Stimulated activated CD8-positive, alpha-beta memory T cell treated with anti-CD3 and anti-CD28 coated beads, Interleukin-12 subunit alpha, Interleukin-12 subunit beta, amount 100 ng/mL, for 24 hours (primary cell): ENCODE data around the gene MACROD1.

ENCODE experiments used
- DNase-seq: peaks from one replicate; pipeline ENCODE4 v3.0.0-alpha.2; 2020; ENCODE audit errors: extremely low read depth

MACROD1 gene

DNA sequence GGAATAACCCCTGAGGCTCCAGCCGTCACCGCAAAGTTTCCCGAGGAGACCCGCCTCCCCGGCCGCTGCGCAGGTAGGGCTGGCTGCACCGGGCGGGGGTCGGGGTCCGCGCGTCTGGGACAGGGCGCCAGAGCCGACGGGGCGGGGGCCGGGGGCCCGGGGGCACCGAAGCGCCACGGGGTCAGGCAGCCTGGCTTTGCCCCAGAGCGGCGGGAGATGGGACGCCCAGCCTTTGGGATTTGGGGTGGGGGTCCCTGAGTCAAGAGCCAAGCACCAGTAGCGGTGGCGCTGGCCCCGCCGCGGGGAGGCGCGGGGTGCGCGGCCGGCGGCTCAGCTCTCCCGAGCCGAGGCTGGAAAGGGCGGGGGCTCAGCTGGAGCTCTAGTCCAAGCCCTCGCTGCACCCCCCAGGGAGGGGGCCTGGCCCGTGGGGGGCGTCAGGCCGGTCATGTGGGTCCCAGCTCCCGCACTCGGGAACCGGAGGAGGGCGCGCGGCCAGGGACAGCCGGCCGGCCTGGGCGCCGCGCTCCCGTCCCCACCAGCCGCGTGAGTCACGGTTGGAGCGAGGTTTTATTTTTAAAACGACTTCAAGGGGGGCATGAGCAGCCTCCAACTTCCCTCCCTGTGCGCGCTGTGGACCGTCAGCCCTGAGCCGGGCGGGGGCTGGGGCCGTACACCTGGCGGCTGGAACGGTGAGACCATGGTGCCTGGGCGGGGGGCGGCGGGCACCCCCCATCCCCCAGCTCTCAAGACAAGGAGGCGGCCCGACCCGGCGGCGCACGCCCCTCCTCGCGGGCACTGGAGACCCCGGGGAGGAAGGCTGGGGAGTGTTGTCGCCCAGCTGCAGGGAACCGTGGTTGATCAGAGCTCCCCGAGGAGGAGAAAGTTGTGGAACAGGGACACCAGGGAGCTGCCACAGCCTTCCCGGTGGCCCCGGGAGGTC, 129.6 kb downstream of the MACROD1 start:
- no peak for DNase-seq

DNA sequence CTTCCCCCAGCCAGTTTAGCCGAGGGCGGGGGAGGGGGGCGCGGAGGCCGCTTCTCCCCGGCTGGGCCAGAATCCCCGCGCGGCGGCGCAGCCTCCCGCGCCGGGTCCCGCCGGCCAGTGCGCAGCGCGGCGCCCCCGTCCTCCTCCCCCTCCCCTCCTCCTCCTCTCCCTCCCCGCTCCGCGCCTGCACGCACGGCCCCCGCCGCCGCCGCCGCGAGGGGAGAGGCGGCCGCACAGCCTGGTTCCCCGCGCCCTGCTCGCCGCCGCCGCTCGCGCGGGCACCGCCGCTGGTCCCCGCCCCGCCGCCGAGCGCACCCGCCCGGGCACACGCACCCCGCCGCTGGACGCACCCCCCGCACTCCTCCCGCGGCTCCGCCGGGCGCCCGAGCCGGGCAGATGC, 130.3 kb downstream of the MACROD1 start, which contains the start of gene FLRT1:
Gene FLRT1, plus strand, starts transcription at position 356 of the 400 bp plus-strand sequence. CDS start 80,337 bp downstream, outside the sequence.
- DNase-seq, result no peak

DNA sequence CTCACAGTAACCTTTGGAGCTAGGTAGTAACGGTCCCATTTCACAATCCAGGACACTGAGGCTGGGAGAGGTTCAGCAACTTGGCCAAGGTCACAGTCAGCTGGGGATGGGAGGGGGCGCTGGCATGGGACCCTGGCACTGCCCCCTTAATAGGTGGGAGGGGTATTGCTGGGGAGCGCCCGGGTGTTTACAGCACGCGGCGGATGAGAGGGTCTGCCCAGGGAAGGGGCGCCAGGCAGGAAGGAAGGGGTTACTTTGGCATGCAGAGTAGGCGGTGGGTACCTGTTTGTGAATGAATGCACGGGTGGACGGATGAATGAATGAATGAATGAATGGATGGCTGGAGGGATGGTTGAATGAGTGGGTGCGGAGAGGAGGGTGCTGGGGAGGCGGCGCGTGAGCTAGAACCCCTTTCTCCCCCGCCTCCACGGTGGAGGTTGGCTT, 130.8 kb downstream of the MACROD1 start:
- DNase-seq, result no peak

DNA sequence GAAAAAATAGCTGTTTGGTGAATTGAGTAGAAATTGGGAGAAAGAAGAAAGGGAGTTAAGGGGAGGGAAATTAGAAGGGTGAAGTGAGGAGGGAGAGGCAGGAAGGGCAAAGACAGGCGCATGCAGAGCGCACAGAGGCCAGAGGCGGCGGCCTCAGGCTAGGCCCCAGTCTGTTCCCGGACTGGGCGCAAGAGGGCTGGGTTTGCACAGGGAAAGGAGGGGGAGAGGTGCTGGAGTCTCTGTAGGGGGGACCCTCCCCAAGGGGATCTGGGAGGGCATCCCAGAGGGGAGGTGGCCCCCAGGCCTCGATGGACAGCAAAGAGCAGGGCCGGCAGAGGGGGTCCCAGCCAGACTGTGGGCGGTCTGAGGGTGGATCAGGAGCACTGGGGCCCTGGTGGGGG, 131.5 kb downstream of the MACROD1 start:
- DNase-seq, result no peak

DNA sequence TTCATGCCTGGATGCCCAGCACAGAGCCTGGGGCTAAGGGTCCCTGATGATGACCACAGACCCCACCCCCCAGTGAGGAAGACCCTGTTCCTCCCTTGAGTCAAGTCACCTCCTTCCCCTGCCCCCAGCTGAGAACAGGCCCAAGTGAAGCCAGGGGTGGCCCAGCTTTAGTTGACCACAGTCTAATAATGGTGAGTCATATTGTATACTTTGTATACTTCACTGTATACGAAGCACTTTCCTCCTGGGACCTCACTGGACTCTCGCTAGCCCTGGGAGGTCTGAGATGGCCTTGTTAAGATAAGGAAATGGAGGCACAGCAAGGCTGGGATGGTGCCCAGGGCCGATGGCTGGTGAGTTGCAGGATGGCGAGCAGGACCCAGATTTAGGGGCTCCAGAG, 133.9 kb downstream of the MACROD1 start:
- DNase-seq, result no peak

DNA sequence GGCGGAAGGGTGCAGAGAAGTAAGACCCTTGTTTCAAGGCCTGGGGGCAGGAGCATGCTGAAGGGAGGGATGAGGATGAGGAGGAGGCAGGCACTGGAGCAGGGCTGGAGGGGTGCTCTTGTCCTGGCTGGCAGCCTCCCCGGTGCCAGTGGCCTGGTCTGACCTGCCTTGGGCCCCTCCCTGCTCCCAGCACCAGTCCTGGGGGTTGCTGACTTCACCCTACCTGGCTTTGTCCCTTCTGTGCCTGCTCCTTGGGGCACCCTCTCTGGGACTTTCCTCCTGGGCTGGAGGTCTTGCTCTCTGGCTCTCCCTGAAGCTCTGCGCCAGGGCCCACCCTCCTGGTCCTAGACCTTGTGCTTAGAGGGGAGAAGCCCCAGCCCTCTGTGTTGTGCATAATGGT, 134.9 kb downstream of the MACROD1 start:
- no peak for DNase-seq

DNA sequence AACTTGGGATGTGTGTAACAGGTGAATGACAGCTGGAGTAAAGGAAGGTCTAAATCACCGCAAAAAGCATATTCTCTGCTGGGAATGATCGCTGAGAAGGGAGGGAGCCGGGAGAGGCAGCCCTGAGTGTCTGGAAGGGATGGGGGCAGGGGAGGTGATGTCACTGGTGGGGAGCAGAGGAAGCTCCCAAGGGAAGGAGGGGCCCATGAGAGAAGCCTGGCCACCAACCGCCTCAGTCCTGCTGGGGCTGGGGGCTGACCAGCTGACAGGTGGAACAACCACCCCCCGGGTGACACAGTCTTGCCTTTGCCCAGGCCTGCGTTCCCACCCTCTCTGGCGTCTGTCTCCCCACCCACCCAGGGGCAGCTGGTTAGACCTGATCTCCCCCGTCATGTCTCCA, 136.1 kb downstream of the MACROD1 start:
- DNase-seq, result no peak

DNA sequence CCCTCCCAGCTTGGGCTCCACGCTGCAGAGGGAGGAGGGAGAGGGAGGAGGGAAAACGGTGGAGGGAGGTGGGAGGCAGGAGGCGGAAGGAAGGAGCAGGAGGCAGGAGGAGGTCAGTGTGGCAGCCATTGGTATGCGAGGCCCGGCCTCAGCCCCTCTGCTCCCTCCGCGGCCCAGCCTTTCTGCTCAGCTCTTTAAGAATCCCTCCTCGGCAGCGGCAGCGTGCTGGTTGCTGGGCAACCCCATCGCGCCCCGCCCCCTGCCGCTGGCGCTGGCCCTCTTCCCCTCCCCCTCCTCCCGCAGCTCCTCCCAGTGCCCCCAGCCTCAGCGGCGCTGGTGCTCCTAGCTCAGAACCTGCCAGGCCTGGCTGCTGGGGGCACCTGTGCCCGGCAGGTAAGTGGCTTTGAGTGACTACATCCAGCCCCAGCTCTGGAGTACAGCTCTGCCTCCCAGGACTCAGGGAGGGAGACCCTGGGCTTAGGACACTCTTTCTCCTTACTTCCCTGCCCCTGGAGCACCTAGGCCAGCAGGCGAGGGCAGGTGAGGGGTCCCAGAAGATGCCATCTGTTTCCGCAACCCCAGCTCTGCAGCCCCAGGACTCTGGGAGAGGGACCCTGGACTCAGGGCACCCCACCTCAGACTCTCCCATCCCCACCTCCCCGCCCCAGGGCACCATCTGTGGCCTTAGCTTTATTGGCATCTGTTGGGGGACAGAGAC, 137.4 kb downstream of the MACROD1 start:
- DNase-seq, result no peak

DNA sequence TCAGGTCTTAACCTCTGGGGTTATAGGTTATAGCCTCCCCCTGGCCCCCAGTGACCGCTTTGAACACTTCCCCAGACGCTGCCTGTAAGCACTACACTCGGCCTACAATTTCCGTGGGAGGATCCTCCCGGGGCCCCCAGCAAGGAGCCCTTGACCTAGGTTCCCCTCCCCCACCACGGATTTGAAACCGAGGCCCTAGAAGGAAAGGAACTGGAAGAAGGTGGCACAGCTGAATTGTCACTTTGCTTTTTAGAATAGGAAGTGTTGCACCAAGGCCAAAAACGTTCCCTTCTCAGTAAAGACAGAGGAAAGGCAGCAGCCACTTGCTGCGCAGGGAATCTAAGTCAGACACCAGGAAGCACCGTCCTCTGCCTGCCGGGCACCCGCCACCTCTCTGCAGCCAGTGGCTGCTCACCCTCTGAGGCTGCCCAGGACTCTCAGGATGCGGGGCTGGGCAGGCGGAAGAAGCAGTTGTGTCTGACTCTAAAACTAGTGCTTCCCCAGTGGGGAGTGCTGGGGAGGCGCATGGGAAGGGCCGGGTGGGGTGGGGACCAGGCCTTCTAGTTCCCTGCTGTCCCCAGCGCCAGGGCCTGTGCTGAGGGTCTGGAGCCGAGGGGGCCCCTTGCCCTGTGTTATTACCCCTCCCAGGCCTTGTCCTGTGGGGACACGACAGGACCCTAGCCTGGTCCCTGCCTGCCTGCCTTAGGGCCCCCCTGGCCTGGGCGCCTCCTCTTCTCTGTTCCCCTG, 138.1 kb downstream of the MACROD1 start:
- no peak for DNase-seq

DNA sequence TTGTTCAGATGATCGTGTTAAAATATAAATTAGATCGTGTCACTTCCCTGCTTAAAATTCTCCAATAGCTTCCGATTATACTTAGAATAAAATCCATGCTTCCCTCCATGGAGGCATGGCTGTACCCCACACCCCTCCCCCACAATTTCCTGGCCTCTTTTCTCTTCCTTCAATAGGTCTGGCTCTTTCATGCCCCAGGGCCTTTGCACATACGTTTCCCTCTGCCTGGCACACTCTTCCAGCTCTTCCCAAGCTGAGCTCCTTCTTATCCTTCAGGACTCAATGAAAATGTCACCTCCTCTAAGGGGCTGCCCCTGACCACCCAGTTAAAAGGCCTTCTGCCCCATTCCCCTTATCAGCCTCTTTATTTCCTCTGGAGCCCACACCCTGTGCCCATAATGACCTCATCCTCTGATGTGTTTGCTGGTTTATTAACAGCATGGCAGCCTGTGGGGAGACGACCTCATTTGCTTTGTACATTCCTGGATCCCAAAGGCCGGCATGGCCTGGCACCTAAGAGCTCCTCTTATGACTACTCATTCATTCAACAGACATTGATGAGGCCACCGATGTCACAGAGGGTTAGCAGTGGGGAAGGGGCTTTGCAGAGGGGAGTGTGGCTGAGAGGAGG, 139.2 kb downstream of the MACROD1 start:
- no peak for DNase-seq

DNA sequence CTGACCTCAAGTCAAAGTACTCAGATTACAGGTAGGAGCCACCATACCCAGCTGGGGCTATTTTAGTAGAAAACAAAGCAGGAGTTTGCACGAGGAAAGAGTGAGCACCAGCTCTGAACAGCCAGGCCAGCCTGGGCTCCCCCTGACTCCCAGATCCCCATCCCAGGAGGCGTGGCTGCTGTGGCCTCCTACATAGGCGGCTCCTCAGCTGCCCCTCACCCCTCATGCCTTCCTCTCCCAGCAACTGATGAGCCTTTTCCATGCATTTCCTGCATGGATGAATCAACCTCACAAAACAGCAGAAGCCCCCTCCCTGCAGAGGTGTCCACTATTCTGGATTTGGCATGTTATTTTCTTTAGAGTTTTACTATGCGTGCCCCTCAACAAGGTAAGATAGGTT, 140.7 kb downstream of the MACROD1 start:
- no peak for DNase-seq

DNA sequence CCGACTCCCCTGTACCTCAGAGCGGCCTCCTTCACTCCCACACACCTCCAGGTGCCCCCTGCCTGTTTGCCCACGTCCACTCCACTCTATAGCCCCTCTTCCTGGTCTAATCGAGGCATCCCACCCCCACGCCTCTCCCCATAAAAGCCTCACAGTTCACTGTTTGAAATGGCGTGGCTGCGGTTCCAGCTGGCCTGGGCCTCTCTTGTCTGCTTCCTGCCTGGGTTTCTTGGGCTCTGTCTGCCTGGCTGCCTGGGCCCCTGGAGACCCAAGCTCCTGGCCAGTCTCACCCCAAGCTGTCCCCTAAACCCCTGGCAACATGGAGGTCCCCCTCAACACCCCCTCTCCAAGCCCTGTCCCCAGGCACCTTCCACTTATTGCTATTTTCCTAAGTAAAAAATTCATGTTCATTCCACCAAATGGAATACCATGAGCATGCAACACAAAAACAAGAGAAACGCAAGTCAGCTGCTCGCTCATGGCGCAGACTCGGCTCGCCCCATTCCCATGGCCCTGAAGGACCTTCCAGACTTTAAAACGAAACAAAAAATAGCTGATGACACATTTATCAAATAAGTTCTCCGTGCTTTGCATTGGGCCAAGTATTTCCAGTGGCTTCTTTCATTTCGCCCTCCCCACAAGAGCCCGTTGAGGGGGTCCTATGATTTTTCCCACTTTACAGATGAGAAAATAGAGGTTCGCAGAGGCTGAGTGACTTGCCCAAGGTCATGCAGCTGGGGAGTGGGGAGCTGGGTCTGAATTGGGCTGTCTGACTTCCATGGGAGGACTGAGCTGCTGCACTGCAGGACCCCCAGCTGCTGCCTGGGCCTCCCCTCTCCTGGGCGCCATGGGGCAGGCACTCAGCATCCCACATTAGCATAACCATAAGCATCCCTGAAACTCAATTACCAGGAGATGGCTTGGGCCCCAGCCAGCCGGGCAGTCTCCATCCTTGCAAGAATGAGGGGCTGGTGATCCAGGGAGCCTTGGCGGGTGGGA, 141.9 kb downstream of the MACROD1 start:
- DNase-seq, result no peak

DNA sequence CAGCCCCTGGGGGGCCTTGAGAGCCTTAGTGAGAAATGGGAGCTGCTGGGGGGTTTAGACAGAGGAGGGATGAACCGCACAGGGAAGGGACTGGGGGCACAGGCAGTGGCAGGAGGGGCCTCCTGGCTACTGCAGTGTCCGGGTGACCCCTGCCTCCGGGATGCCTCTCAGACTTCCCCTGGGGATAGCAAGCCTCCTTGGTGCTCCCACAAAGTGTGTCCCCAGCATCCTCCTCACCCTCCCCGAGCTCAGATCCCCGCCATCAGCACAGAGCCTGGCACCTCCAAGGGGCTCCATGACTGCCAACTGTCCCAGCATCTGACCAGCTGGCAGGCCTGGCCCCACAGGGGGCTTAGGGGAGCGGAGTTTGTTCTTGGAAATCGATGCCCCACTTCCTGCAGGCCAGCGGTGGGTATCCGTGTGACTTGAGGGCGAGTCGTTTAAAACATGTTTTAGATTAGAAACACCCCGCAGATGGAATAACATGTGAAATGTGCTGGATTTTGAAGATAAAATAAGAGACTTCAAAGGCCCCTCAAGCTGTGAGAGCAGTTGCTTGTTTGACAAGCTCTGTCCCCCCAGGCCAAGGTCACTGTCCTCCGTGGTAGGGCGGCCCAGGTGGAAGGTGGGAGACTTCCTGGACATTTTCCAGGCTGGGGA, 143.7 kb downstream of the MACROD1 start:
- DNase-seq, result no peak

DNA sequence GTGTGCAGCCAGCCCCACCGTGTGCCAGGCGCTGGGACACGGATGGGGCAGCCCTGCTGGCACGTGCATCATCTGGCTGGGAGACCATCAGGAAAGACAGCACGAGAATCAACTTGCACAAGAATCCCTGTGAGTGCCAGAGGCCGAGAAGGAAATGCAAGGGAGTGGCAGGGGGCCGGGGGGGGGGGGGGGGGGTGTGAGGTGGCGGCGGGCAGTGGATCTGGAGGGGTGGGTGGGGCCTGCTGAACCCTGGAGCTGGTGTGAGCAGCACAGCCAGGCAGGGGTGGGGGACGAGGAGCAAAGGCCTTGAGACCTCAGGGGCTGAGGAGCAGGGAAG, 144.2 kb downstream of the MACROD1 start:
- DNase-seq, result no peak

DNA sequence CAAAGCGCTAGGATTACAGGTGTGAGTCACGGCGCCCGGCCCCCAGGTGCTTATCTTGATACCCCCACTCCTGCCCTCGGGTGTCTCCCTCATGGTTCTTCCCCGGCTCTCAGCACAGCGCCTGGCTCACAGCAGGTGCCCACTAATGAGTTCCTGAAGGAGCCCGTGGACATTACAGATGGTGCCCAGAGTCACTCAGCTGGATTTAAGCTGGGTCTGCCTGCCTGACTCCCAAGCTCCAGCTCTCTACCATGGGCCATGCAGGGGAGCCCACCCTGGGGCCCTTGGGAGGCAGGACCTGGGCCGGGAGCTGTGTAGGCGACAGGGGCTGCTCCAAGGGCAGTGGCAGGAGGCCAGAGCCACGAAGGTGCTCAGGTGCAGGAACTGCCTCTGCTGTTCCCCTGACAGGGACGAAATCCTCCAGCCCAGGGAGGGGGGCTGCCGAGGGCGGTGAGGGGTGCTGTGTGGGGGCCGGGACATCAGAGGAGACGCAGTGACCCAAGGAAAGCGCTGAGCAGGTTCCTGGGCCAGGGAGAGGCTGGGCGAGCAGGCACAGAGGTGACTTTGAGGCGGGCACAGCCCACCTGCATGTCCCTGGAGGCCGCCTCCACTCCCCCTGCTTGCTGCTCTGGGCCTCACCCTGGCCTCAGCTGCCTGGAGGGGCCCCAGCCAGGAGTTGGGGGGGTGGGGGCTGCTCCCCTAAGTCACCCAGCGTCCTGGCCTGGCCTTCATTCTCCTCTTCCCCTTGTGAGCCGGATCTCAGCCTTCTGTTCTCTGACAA, 144.7 kb downstream of the MACROD1 start:
- no peak for DNase-seq

DNA sequence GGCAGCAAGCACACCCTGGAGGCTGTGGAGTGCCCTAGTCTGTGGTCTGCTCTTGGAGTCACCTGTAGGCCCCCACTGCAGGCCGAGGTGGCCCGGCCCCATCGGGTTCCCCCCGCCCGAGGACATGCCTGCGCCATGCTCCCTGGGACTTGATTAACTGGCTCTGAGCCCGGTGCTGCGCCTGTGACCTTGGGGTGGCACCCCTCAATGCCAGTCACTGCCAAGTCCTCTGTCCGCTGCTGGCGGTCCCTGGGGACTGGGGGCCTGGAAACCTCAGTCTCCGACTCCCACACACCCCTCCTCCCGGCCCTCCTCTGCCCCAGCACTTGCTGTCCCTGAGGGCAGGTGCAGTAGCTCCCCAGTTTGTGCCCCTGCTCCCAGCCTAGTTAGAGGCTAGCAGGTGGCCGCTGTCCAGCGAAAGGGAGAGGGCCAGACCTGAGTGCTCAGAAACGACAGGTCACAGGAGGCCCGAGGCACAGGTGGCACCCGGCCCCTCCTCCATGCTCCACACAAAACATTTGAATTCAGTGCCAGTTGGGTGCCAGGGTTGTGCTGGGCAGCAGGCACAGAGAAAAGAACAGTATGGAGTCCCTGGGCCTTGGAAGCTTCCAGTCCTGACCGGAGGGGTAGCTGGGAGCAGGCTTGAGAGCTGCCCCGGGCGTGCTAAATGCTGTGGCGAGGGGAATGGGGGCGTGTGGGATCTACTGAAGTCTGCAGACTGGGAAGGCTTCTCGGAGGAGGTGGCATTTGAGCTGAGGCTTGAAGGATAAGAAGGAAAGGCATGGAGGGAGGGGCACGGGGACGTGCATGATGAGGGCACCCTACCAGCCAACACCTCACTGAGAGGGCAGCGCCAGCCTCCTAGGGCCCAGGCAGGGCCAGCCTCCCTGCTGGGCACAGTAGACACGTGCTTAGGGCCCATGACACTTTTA, 146.5 kb downstream of the MACROD1 start:
- DNase-seq, result no peak

DNA sequence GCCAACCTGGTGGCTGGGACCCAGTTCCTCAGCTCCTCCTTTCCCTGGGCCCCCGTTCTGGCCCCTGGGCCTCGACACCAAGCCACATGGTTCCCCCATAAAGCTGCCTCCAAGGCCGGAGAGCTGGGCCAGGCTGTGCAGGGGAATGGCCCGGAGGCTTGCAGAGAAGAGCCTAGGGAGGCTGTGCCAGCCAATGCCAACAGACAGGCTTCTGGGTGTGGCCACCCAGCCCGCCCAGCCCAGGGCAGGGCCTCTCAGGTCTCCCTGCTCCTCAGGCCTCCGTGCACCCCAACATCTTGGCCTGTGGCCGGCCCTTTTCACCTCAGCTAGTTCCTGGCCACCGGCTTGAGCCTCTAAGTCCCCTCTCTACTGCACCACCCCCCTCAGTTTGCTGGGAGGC, 147.6 kb downstream of the MACROD1 start:
- DNase-seq, result no peak

DNA sequence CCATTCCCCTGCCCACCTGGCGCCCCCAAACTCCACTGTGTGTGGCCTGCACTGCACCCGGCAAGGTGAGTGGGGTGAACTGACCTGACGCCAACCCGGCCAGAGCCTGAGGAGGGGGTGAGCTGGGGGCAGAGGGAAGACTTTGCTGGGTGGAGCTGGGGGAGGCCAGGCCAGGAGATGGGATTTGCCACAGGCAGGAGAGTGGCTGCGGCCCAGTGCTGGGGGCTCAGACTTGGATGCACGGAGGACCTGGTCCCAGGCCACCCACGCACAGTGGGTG, 148.0 kb downstream of the MACROD1 start:
- no peak for DNase-seq
